Adipocyte (in vitro differentiated cells): Measurements from ENCODE around the gene DAO.

ENCODE experiments used
- DNase-seq: peaks from one replicate; pipeline ENCODE4 v3.0.0-alpha.2; 2015; ENCODE audit warnings: low read depth
- H3K27me3 ChIP-seq: replicated peaks from 2 replicates; pipeline ENCODE4 v1.7.0; 2013; ENCODE audit warnings: mild to moderate bottlenecking, low read length, moderate library complexity; ENCODE audit not compliant: control insufficient read depth, insufficient read depth
- H3K36me3 ChIP-seq: 2 replicates; pipeline ENCODE4 v1.7.0; 2013; ENCODE audit warnings: low read length, mild to moderate bottlenecking, moderate library complexity; ENCODE audit not compliant: control insufficient read depth, insufficient read depth, severe bottlenecking
- H3K4me1 ChIP-seq: 2 replicates; pipeline ENCODE4 v1.7.0; 2013; ENCODE audit warnings: mild to moderate bottlenecking, low read length, moderate library complexity; ENCODE audit not compliant: control insufficient read depth, insufficient read depth
- H3K4me3 ChIP-seq: 2 replicates; pipeline ENCODE4 v1.7.0; 2013; ENCODE audit warnings: mild to moderate bottlenecking, low read length, moderate library complexity
- H3K9ac ChIP-seq: 2 replicates; pipeline ENCODE4 v1.7.0; 2013; ENCODE audit warnings: mild to moderate bottlenecking, low read length, moderate library complexity
- H3K9me3 ChIP-seq: 2 replicates; pipeline ENCODE4 v1.7.0; 2013; ENCODE audit warnings: mild to moderate bottlenecking, low read length, moderate library complexity; ENCODE audit not compliant: control insufficient read depth

Gene DAO

GRCh38 chr12:108879615-108880254, at the start of gene DAO:
DAO (plus strand) TSS chr12:108880092; CDS start chr12:108885007, 4,915 bp downstream.
- no peaks in the 10 kb centered on the region for H3K36me3 ChIP-seq
- H3K9ac ChIP-seq = no peak within 1 kb of the TSS
- peaks cover 6% of the 10 kb centered on the region for H3K27me3 ChIP-seq
- H3K4me3 ChIP-seq = no peak within 1 kb of the TSS
- H3K4me1 ChIP-seq = no peaks in the 10 kb centered on the region
- H3K9me3 ChIP-seq = no peaks in the 10 kb centered on the region
- no peak for DNase-seq

- H3K27me3 ChIP-seq = no peaks in the 10 kb centered on the region
- H3K4me1 ChIP-seq = peaks cover 72% of the 10 kb centered on the region
- H3K36me3 ChIP-seq = peaks cover 54% of the 10 kb centered on the region
- H3K9me3 ChIP-seq = no peaks in the 10 kb centered on the region
- DNase-seq = no peak
- no peak overlapping the region for H3K4me3 ChIP-seq
- peak overlapping the region; percentile 36 for H3K9ac ChIP-seq
Measured at GRCh38 chr12:108831309-108831991, 48.4 kb upstream of the DAO start.

GRCh38 chr12:108832208-108832607, 47.7 kb upstream of the DAO start:
- Histone ChIP-seq H3K36me3 (peaks cover 56% of the 10 kb centered on the region), H3K4me3 (peak overlapping the region; percentile 56), H3K27me3 (no peaks in the 10 kb centered on the region), H3K9ac (peak overlapping the region; percentile 86), H3K9me3 (no peaks in the 10 kb centered on the region), H3K4me1 (peaks cover 66% of the 10 kb centered on the region)
- no peak for DNase-seq

DNA sequence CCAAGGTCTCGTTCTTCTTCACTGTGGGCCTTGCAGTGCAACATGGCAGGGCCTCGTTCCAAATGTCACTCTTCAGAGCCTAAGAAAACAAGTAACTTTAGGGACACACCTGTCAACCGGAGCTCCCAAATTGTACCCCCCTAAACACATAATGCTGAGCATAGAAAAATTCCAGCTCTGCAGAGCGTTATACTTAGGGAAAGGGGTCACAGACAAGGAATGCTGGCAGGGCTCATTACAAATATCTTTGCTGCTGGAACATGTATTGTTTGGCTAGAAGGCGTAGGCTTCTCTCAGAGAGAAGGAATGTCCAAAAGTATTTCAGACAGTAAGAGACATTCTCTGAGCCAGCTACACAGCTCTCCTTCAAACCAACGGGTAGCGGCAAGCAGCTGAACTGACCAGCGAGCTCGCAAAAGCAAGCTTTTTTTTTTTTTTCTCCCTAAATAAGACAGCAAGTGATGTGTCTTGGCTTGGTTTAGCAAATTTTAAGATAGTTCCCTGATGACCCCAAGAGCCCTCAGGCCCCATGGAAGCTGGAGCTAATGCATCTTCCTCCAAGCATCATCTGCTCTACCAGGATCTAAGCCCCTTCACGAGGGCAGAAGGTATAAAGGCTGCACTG, 47.0 kb upstream of the DAO start:
- Histone ChIP-seq H3K27me3 (no peaks in the 10 kb centered on the region), H3K9ac (peak overlapping the region; percentile 86), H3K4me3 (peak overlapping the region; percentile 56), H3K36me3 (peaks cover 54% of the 10 kb centered on the region), H3K4me1 (peaks cover 66% of the 10 kb centered on the region), H3K9me3 (no peaks in the 10 kb centered on the region)
- peak; percentile 93 for DNase-seq

GRCh38 chr12:108833355-108833733, 46.5 kb upstream of the DAO start:
- H3K27me3 ChIP-seq = no peaks in the 10 kb centered on the region
- DNase-seq = peak; percentile 84
- peaks cover 49% of the 10 kb centered on the region for H3K36me3 ChIP-seq
- H3K4me3 ChIP-seq = peak overlapping the region; percentile 53
- peaks cover 66% of the 10 kb centered on the region for H3K4me1 ChIP-seq
- H3K9me3 ChIP-seq = no peaks in the 10 kb centered on the region
- H3K9ac ChIP-seq = peak overlapping the region; percentile 86

GRCh38 chr12:108833757-108834472, 46.0 kb upstream of the DAO start:
- H3K4me1 ChIP-seq = peaks cover 66% of the 10 kb centered on the region
- H3K27me3 ChIP-seq = no peaks in the 10 kb centered on the region
- DNase-seq = peak; percentile 78
- peak overlapping the region; percentile 86 for H3K9ac ChIP-seq
- peaks cover 48% of the 10 kb centered on the region for H3K36me3 ChIP-seq
- no peaks in the 10 kb centered on the region for H3K9me3 ChIP-seq
- H3K4me3 ChIP-seq = peak overlapping the region; percentile 53

- H3K27me3 ChIP-seq = no peaks in the 10 kb centered on the region
- peak overlapping the region; percentile 16 for H3K9ac ChIP-seq
- H3K4me3 ChIP-seq = no peak overlapping the region
- H3K36me3 ChIP-seq = peaks cover 30% of the 10 kb centered on the region
- peaks cover 82% of the 10 kb centered on the region for H3K4me1 ChIP-seq
- DNase-seq = no peak
- H3K9me3 ChIP-seq = no peaks in the 10 kb centered on the region
Measured at GRCh38 chr12:108835860-108836634, 43.8 kb upstream of the DAO start.

DNA sequence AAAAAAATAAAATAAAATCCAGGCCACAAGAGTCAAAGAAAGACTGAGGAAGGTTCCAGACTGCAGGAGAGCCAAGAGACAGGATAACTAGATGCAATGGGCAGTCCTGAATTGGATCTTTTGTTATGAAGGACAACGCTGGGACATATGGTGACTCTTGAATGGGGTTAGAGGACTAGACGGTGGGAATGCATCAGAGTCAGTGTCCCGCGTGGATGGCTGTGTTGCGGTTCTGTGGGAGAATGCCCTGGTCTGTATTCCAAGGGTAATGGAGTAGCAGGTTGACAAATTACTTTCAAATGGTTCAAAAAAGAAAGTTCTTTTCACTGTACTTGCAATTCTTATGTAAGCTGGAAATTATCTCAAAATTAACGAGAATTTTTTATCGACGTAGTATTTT, 42.7 kb upstream of the DAO start:
- no peaks in the 10 kb centered on the region for H3K27me3 ChIP-seq
- H3K9me3 ChIP-seq = no peaks in the 10 kb centered on the region
- peaks cover 75% of the 10 kb centered on the region for H3K4me1 ChIP-seq
- no peak overlapping the region for H3K4me3 ChIP-seq
- no peak for DNase-seq
- H3K36me3 ChIP-seq = peaks cover 28% of the 10 kb centered on the region
- H3K9ac ChIP-seq = peak overlapping the region; percentile 79

DNA sequence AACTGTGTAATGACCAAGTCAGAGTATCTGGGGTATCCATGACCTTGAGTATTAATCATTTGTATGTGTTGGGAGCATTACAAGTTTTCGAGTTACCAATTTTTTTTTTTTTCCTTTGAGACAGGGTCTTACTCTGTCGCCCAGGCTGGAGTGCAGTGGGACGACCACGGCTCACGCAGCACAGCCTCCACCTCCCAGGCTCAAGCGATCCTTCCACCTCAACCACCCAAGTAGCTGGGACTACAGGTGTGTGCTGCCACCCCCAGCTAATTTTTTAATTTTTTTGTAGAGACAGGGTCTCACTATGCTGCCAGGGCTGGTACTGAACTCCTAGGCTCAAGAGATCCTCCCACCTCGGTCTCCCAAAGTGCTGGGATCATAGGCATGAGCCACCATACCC, 42.2 kb upstream of the DAO start:
- Histone ChIP-seq H3K27me3 (no peaks in the 10 kb centered on the region), H3K9me3 (no peaks in the 10 kb centered on the region), H3K36me3 (peaks cover 33% of the 10 kb centered on the region), H3K9ac (peak overlapping the region; percentile 79), H3K4me1 (peaks cover 71% of the 10 kb centered on the region), H3K4me3 (no peak overlapping the region)
- DNase-seq = no peak

DNA sequence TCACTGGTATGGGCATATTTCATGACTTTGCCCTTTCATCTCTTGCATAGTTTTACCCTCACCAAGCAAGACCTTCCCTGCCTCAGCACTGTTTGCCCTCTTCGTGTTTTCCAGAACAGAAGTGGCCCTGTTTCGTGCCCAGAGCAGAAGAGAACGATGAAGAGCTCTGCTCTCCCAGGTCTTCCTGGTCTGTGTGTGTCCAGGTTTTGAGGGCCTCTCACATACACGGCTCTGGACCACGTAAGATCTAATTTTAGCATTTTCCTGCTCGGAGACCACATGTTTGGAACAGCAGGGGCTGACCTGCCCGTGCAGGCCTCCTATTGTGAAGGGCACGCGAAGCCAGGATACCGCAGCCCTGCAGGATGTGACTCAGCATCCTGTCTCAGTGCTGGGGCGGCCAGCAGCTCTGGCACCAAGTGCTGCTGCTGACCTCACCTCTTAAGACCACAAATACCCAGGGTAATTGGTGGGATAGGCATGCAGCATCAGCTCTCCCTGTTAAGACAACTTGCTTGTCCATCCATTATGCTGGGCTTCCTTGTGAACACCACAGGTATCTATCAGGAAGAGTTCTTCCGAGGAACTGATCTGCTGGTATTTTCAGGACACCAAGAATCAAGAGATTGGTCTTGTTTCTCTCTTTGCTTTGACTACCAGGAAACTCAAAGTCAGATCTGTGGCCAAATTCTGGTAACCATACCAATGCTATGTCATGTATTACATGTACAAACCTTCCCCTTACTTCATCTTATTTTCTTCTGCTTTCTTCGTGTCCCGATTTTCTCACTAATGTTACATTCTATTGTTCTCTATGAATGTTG, 41.5 kb upstream of the DAO start:
- Histone ChIP-seq H3K4me1 (peaks cover 63% of the 10 kb centered on the region), H3K9me3 (no peaks in the 10 kb centered on the region)
- DNase-seq = peak; percentile 96

More for the DNA sequence above, 41.5 kb upstream of the DAO start:
- Histone ChIP-seq H3K4me3 (peak overlapping the region; percentile 17), H3K9ac (peak overlapping the region; percentile 79), H3K27me3 (no peaks in the 10 kb centered on the region), H3K36me3 (peaks cover 39% of the 10 kb centered on the region)
